Erythroblast (primary cell): ENCODE data around the gene FRG2C.
"Not testable (repeated sequence)": the region's sequence is repeated elsewhere in the genome, so short reads cannot be mapped to it uniquely, and the experiment has no call there.

ENCODE experiments used
- DNase-seq, 2 experiments: peaks; one replicate each; lab custom pipeline; 2025; lab: John Stamatoyannopoulos, UW
- GATA1 ChIP-seq: IDR thresholded peaks from 2 replicates; pipeline ENCODE4 v1.6.1; 2011; ENCODE audit warnings: low read depth, mild to moderate bottlenecking, control low read depth, low read length, moderate library complexity
- POLR2A ChIP-seq: IDR thresholded peaks from 2 replicates; pipeline ENCODE4 v1.6.1; 2011; ENCODE audit warnings: mild to moderate bottlenecking, low read length

The FRG2C gene

GRCh38 chr3:75669348-75670297, 5.5 kb downstream of the FRG2C start:
- not testable (repeated sequence) for DNase-seq

GRCh38 chr3:75670298-75671286, 6.5 kb downstream of the FRG2C start:
- not testable (repeated sequence) for DNase-seq

- DNase-seq, result not testable (repeated sequence)
These were observed 7.4 kb downstream of the FRG2C start for GRCh38 chr3:75671287-75672139.

- TF ChIP-seq POLR2A, result peak; percentile 72
- not testable (repeated sequence) for DNase-seq
These were observed 8.1 kb downstream of the FRG2C start for GRCh38 chr3:75672140-75672775.

- not testable (repeated sequence) for DNase-seq
These were observed 19.8 kb downstream of the FRG2C start for GRCh38 chr3:75683965-75684364.

- DNase-seq, result no peak
- TF ChIP-seq GATA1 (no peak), POLR2A (no peak)
These were observed 23.2 kb downstream of the FRG2C start for GRCh38 chr3:75687323-75687722.

- TF ChIP-seq POLR2A, result no peak
- no peak for TF ChIP-seq GATA1
These were observed 27.9 kb downstream of the FRG2C start for GRCh38 chr3:75692061-75692460.

More at GRCh38 chr3:75692061-75692460, 27.9 kb downstream of the FRG2C start:
- DNase-seq, result no peak
